ENCODE data around the gene TUBGCP6. TPM values are rescaled to one million over a fixed set of nuclear protein-coding genes. Genes with fewer than 3 reads are reported as not detected.
"Not testable (repeated sequence)": the region's sequence is repeated elsewhere in the genome, so short reads cannot be mapped to it uniquely, and the experiment has no call there.

Gene TUBGCP6
- total and polyA plus RNA-seq, 9 donors, result 7.5 to 52.2 (median 40.8) TPM

- no peak for TF ChIP-seq CTCF (IDR thresholded peaks at IDR 0.05)
- no peak for TF ChIP-seq EP300 (IDR thresholded peaks at IDR 0.05)
- TF ChIP-seq POLR2A (IDR thresholded peaks at IDR 0.05), result no peak
- peak in 1 of 5 donors; percentile 48 for DNase-seq
- Histone ChIP-seq H3K4me3 (no peak overlapping the region), H3K27me3 (no peaks in the 10 kb centered on the region), H3K4me1 (ENCODE audit: insufficient read depth) (peaks cover 8% of the 10 kb centered on the region), H3K36me3 (no peaks in the 10 kb centered on the region), H3K27ac (no peak overlapping the region), H3K9me3 (no peaks in the 10 kb centered on the region)
- intact Hi-C loops (cut with DNase I), result loop anchor here in 2 of 4 donors (5.0 to 10.0 kb wide), 3 partner anchors 54 to 284 kb away; no protein-coding TSS in a partner anchor
- WGBS, 3 donors, result 35 to 45% (median 41%) methylated on average over 9 to 10 of the region's 10 CpGs
Observed at GRCh38 chr22:50206599-50206998, 38.2 kb downstream of the TUBGCP6 start.

- no peaks in the 10 kb centered on the region for H3K36me3 ChIP-seq
- H3K27ac ChIP-seq, result no peak overlapping the region
- no peak for TF ChIP-seq EP300 (IDR thresholded peaks at IDR 0.05)
- TF ChIP-seq POLR2A (IDR thresholded peaks at IDR 0.05), result no peak
- no peak for TF ChIP-seq CTCF (IDR thresholded peaks at IDR 0.05)
- intact Hi-C loops (cut with DNase I), result loop anchor here in 2 of 4 donors (5.0 to 10.0 kb wide), 3 partner anchors 54 to 284 kb away; no protein-coding TSS in a partner anchor
- no peaks in the 10 kb centered on the region for H3K27me3 ChIP-seq
- peaks cover 8% of the 10 kb centered on the region for H3K4me1 ChIP-seq (ENCODE audit: insufficient read depth)
- no peak overlapping the region for H3K4me3 ChIP-seq
- 89 to 90% (median 90%) methylated on average over 45 of the region's 45 CpGs for WGBS, 3 donors
- no peak for DNase-seq
- H3K9me3 ChIP-seq, result no peaks in the 10 kb centered on the region
Observed at GRCh38 chr22:50205781-50206569, 38.8 kb downstream of the TUBGCP6 start.

- not testable (repeated sequence) for H3K27ac ChIP-seq; H3K4me1 ChIP-seq (ENCODE audit: insufficient read depth); DNase-seq; H3K4me3 ChIP-seq; H3K27me3 ChIP-seq; H3K9me3 ChIP-seq; H3K36me3 ChIP-seq
- intact Hi-C loops (cut with DNase I), result loop anchor here in 2 of 4 donors (5.0 to 10.0 kb wide), 3 partner anchors 53 to 283 kb away; no protein-coding TSS in a partner anchor
- 89 to 91% (median 90%) methylated on average over 9 of the region's 9 CpGs for WGBS, 3 donors
Observed at GRCh38 chr22:50204998-50205397, 39.8 kb downstream of the TUBGCP6 start.

GRCh38 chr22:50204571-50204970 is 40.3 kb downstream of the TUBGCP6 start:
- H3K27ac ChIP-seq, result no peak overlapping the region
- no peaks in the 10 kb centered on the region for H3K36me3 ChIP-seq
- no peaks in the 10 kb centered on the region for H3K27me3 ChIP-seq
- TF ChIP-seq CTCF (IDR thresholded peaks at IDR 0.05) (no peak), EP300 (IDR thresholded peaks at IDR 0.05) (no peak), POLR2A (IDR thresholded peaks at IDR 0.05) (no peak)
- no peak for DNase-seq
- 91 to 94% (median 93%) methylated on average over 7 of the region's 7 CpGs for WGBS, 3 donors
- H3K9me3 ChIP-seq, result no peaks in the 10 kb centered on the region
- intact Hi-C loops (cut with DNase I), result loop anchor here in 1 of 4 donors (10.0 kb wide), 1 partner anchor 60 kb away; no protein-coding TSS in a partner anchor
- H3K4me1 ChIP-seq (ENCODE audit: insufficient read depth), result peaks cover 10% of the 10 kb centered on the region
- H3K4me3 ChIP-seq, result no peak overlapping the region

- no peaks in the 10 kb centered on the region for H3K9me3 ChIP-seq
- DNase-seq, result no peak
- TF ChIP-seq CTCF (IDR thresholded peaks at IDR 0.05) (no peak), EP300 (IDR thresholded peaks at IDR 0.05) (no peak), POLR2A (IDR thresholded peaks at IDR 0.05) (no peak)
- no peaks in the 10 kb centered on the region for H3K36me3 ChIP-seq
- intact Hi-C loops (cut with DNase I), result loop anchor here in 1 of 4 donors (10.0 kb wide), 1 partner anchor 58 kb away; no protein-coding TSS in a partner anchor
- H3K4me3 ChIP-seq, result no peak overlapping the region
- 93 to 100% (median 100%) methylated on average over 1 of the region's 1 CpG for WGBS, 3 donors
- no peaks in the 10 kb centered on the region for H3K27me3 ChIP-seq
- no peak overlapping the region for H3K27ac ChIP-seq
- peaks cover 5% of the 10 kb centered on the region for H3K4me1 ChIP-seq (ENCODE audit: insufficient read depth)
Observed at GRCh38 chr22:50203288-50203687, 41.5 kb downstream of the TUBGCP6 start.
